Stomach smooth muscle (tissue), 2 donors: ENCODE results near the gene DHODH.
A peak's percentile ranks its signal among the peaks of the same experiment; 100 is the strongest.

Source experiments
- H3K27ac ChIP-seq: one replicate; pipeline ENCODE4 v1.7.0; 2013; ENCODE audit warnings: mild to moderate bottlenecking, low read length, inconsistent platforms
- H3K27me3 ChIP-seq, 2 donors: one replicate each; pipeline ENCODE4 v1.7.0; 2013; ENCODE audit warnings: low read length in 2 of 2; ENCODE audit not compliant: insufficient read depth in 2 of 2, control insufficient read depth in 1 of 2
- H3K36me3 ChIP-seq, 2 donors: one replicate each; pipeline ENCODE4 v1.7.0; 2013; ENCODE audit warnings: low read length in 2 of 2; ENCODE audit not compliant: control insufficient read depth in 2 of 2, insufficient read depth in 2 of 2
- H3K4me1 ChIP-seq: one replicate; pipeline ENCODE4 v1.7.0; 2013; ENCODE audit warnings: low read length; ENCODE audit not compliant: control insufficient read depth, insufficient read depth
- H3K4me3 ChIP-seq, 2 donors: one replicate each; pipeline ENCODE4 v1.7.0; 2013; ENCODE audit warnings: low read length in 2 of 2
- H3K9ac ChIP-seq, 2 donors: one replicate each; pipeline ENCODE4 v1.7.0; 2013; ENCODE audit warnings: low read length in 2 of 2, mild to moderate bottlenecking in 1 of 2
- H3K9me3 ChIP-seq, 2 donors: one replicate each; pipeline ENCODE4 v1.7.0; 2013; ENCODE audit warnings: low read length in 2 of 2; ENCODE audit not compliant: control insufficient read depth in 2 of 2
- donor health status: healthy.
- donor health status: Pancreatic carcinoma.

DHODH gene

GRCh38 chr16:72008424-72009216 lies at the start of gene DHODH:
Gene DHODH, plus strand, starts transcription at chr16:72008744. Its CDS starts 21 bp downstream, at chr16:72008765.
- Histone ChIP-seq H3K4me1 (peaks cover under 1% of the 10 kb centered on the region), H3K36me3 (peaks cover 0 to 8% of the 10 kb centered on the region in 2 donors), H3K9me3 (no peaks in the 10 kb centered on the region), H3K27ac (no peak within 1 kb of the TSS), H3K4me3 (peak within 1 kb of the TSS; percentile 97 to 98), H3K9ac (peak within 1 kb of the TSS; percentile 78 to 84), H3K27me3 (no peaks in the 10 kb centered on the region)

GRCh38 chr16:71961066-71962039 lies 47.2 kb upstream of the DHODH start:
- no peak overlapping the region for H3K27ac ChIP-seq
- H3K27me3 ChIP-seq, result no peaks in the 10 kb centered on the region
- no peaks in the 10 kb centered on the region for H3K9me3 ChIP-seq
- H3K9ac ChIP-seq, result no peak overlapping the region
- no peak overlapping the region for H3K4me3 ChIP-seq
- H3K36me3 ChIP-seq, result no peaks in the 10 kb centered on the region
- H3K4me1 ChIP-seq, result no peaks in the 10 kb centered on the region

- H3K4me3 ChIP-seq, result no peak overlapping the region
- H3K9ac ChIP-seq, result no peak overlapping the region
- H3K9me3 ChIP-seq, result no peaks in the 10 kb centered on the region
- H3K27ac ChIP-seq, result no peak overlapping the region
- no peaks in the 10 kb centered on the region for H3K36me3 ChIP-seq
- no peaks in the 10 kb centered on the region for H3K4me1 ChIP-seq
- H3K27me3 ChIP-seq, result peaks cover 0 to 2% of the 10 kb centered on the region in 2 donors
Measured at GRCh38 chr16:71963125-71963875, 45.2 kb upstream of the DHODH start.

GRCh38 chr16:71965223-71965622 lies 43.3 kb upstream of the DHODH start:
- Histone ChIP-seq H3K4me1 (no peaks in the 10 kb centered on the region), H3K9me3 (no peaks in the 10 kb centered on the region), H3K27me3 (peaks cover 0 to 2% of the 10 kb centered on the region in 2 donors), H3K27ac (no peak overlapping the region), H3K4me3 (no peak overlapping the region), H3K9ac (no peak overlapping the region), H3K36me3 (no peaks in the 10 kb centered on the region)

GRCh38 chr16:71966932-71967331 lies 41.6 kb upstream of the DHODH start:
- no peak overlapping the region for H3K27ac ChIP-seq

GRCh38 chr16:71969353-71969752 lies 39.2 kb upstream of the DHODH start:
- Histone ChIP-seq H3K4me1 (no peaks in the 10 kb centered on the region), H3K36me3 (no peaks in the 10 kb centered on the region), H3K27ac (no peak overlapping the region), H3K9me3 (no peaks in the 10 kb centered on the region), H3K27me3 (peaks cover 0 to 2% of the 10 kb centered on the region in 2 donors), H3K4me3 (no peak overlapping the region), H3K9ac (no peak overlapping the region)

More at GRCh38 chr16:71966932-71967331, 41.6 kb upstream of the DHODH start:
- Histone ChIP-seq H3K9me3 (no peaks in the 10 kb centered on the region), H3K27me3 (peaks cover 0 to 2% of the 10 kb centered on the region in 2 donors), H3K4me3 (no peak overlapping the region), H3K36me3 (no peaks in the 10 kb centered on the region), H3K9ac (no peak overlapping the region), H3K4me1 (no peaks in the 10 kb centered on the region)

DNA sequence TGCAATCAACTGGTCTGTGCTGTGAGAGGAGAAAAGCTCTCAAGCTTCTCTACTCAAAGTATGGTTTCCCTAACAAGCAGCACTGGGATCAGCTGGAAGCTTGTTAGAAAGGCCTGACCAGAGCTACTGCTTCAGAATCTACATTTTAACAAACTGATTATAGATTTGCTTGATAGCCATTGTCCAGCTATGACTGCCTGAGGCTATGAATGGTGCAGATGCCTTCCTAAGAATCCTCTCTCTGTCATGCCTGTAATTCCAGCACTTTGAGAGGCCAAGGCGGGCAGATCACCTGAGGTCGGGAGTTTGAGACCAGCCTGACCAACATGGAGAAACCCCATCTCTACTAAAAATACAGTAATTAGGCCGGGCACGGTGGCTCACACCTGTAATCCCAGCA lies 37.0 kb upstream of the DHODH start:
- Histone ChIP-seq H3K4me1 (no peaks in the 10 kb centered on the region), H3K4me3 (no peak overlapping the region), H3K27me3 (peaks cover 0 to 2% of the 10 kb centered on the region in 2 donors), H3K27ac (no peak overlapping the region), H3K9me3 (no peaks in the 10 kb centered on the region), H3K36me3 (no peaks in the 10 kb centered on the region), H3K9ac (no peak overlapping the region)

- H3K4me3 ChIP-seq, result no peak overlapping the region
- H3K27ac ChIP-seq, result no peak overlapping the region
- H3K36me3 ChIP-seq, result no peaks in the 10 kb centered on the region
- no peak overlapping the region for H3K9ac ChIP-seq
- peaks cover 0 to 2% of the 10 kb centered on the region in 2 donors for H3K27me3 ChIP-seq
- no peaks in the 10 kb centered on the region for H3K4me1 ChIP-seq
- no peaks in the 10 kb centered on the region for H3K9me3 ChIP-seq
Measured at GRCh38 chr16:71972356-71972755, 36.2 kb upstream of the DHODH start.

- Histone ChIP-seq H3K36me3 (no peaks in the 10 kb centered on the region), H3K9ac (no peak overlapping the region), H3K27me3 (peaks cover 0 to under 1% of the 10 kb centered on the region in 2 donors), H3K9me3 (no peaks in the 10 kb centered on the region), H3K4me3 (no peak overlapping the region), H3K4me1 (no peaks in the 10 kb centered on the region), H3K27ac (no peak overlapping the region)
Measured at GRCh38 chr16:71973001-71973400, 35.5 kb upstream of the DHODH start.

GRCh38 chr16:71974068-71974818 lies 34.3 kb upstream of the DHODH start:
- no peak overlapping the region for H3K27ac ChIP-seq
- no peak overlapping the region for H3K4me3 ChIP-seq
- no peaks in the 10 kb centered on the region for H3K9me3 ChIP-seq
- H3K27me3 ChIP-seq, result no peaks in the 10 kb centered on the region
- no peaks in the 10 kb centered on the region for H3K36me3 ChIP-seq
- H3K4me1 ChIP-seq, result no peaks in the 10 kb centered on the region
- no peak overlapping the region for H3K9ac ChIP-seq
